CD4-positive, alpha-beta memory T cell (primary cell): ENCODE results near the gene NCR2. TPM values are rescaled to one million over a fixed set of nuclear protein-coding genes. Genes with fewer than 3 reads are reported as not detected.
"Not testable (repeated sequence)": the region's sequence is repeated elsewhere in the genome, so short reads cannot be mapped to it uniquely, and the experiment has no call there.

Experiments
- CTCF ChIA-PET: fragments of 350-600 bp; sonication (Branson Sonifier 250); formaldehyde crosslinking; loops from one replicate; lab custom pipeline; 2021; ENCODE audit warnings: inconsistent platforms; ENCODE audit not compliant: partially characterized antibody; lab: Charles Lee
- POLR2A ChIA-PET: fragments of 350-600 bp; sonication (Branson Sonifier 250); formaldehyde crosslinking; loops from one replicate; lab custom pipeline; 2021; ENCODE audit not compliant: partially characterized antibody; lab: Charles Lee
- DNase-seq, 5 donors: peaks; one replicate each; pipeline versions ENCODE4 v3.0.0 to v3.0.0-alpha.2; 2020 to 2022; ENCODE audit warnings: mixed read lengths in 1 of 5
- H3K27ac ChIP-seq: one replicate; pipeline ENCODE4 v1.7.0; 2013; ENCODE audit warnings: low read depth, low read length
- H3K27me3 ChIP-seq: 2 replicates; pipeline ENCODE4 v1.7.0; 2013; ENCODE audit warnings: mild to moderate bottlenecking, low read length, moderate library complexity; ENCODE audit not compliant: insufficient read depth
- H3K36me3 ChIP-seq: 2 replicates; pipeline ENCODE4 v1.7.0; 2013; ENCODE audit warnings: mild to moderate bottlenecking, low read length, moderate library complexity; ENCODE audit not compliant: insufficient read depth
- H3K4me1 ChIP-seq: 2 replicates; pipeline ENCODE4 v1.7.0; 2013; ENCODE audit warnings: mild to moderate bottlenecking, low read length, moderate library complexity; ENCODE audit not compliant: insufficient read depth
- H3K4me3 ChIP-seq, 2 donors: one replicate each; pipeline ENCODE4 v1.7.0; 2013; ENCODE audit warnings: low read length in 2 of 2, mild to moderate bottlenecking in 1 of 2
- H3K9me3 ChIP-seq, 2 donors: one replicate each; pipeline ENCODE4 v1.7.0; 2013; ENCODE audit warnings: low read length in 2 of 2, control low read depth in 1 of 2; ENCODE audit not compliant: control insufficient read depth in 1 of 2
- H3K27ac Mint-ChIP-seq, 7 donors: one replicate each; pipeline ENCODE4 v1.8.0; 2020 to 2021; ENCODE audit warnings: mixed read lengths in 7 of 7, mild to moderate bottlenecking in 6 of 7, inconsistent platforms in 3 of 7, moderate library complexity in 3 of 7
- H3K27me3 Mint-ChIP-seq, 2 donors: one replicate each; pipeline ENCODE4 v1.8.0; 2020 to 2021; ENCODE audit warnings: mixed read lengths in 2 of 2
- H3K36me3 Mint-ChIP-seq, 2 donors: one replicate each; pipeline ENCODE4 v1.8.0; 2020 to 2021; ENCODE audit warnings: mixed read lengths in 2 of 2, inconsistent platforms in 1 of 2, mild to moderate bottlenecking in 1 of 2
- H3K4me1 Mint-ChIP-seq, 4 donors: one replicate each; pipeline ENCODE4 v1.8.0; 2020 to 2021; ENCODE audit warnings: mixed read lengths in 4 of 4, mild to moderate bottlenecking in 1 of 4
- H3K4me3 Mint-ChIP-seq, 8 donors: one replicate each; pipeline ENCODE4 v1.8.0; 2020 to 2021; ENCODE audit warnings: mixed read lengths in 8 of 8, mild to moderate bottlenecking in 7 of 8, moderate library complexity in 6 of 8, inconsistent platforms in 3 of 8
- H3K9me3 Mint-ChIP-seq, 8 donors: one replicate each; pipeline ENCODE4 v1.8.0; 2020 to 2021; ENCODE audit warnings: mixed read lengths in 8 of 8, mild to moderate bottlenecking in 5 of 8, inconsistent platforms in 3 of 8, moderate library complexity in 1 of 8
- intact Hi-C: fragments of 100-400 bp; cut with micrococcal nuclease; formaldehyde crosslinking; loops from one replicate; pipeline ENCODE4 v1.15.1; 2023
- polyA plus RNA-seq, 2 donors: library from polyadenylated mRNA; unstranded; fragments of 300-500 nt; fragmentation: Illumina TruSeq; gene quantifications; one replicate each; pipeline ENCODE4 v1.2.3, GENCODE V29; 2021
- total RNA-seq, 2 experiments: library from RNA; stranded (reverse); gene quantifications; one replicate each; pipeline ENCODE4 v1.2.3, GENCODE V29; 2021

The NCR2 gene
- total and polyA plus RNA-seq, 4 experiments from 2014 or later: not detected

GRCh38 chr6:41294214-41294872 lies 41.1 kb upstream of the NCR2 start:
- ChIA-PET POLR2A (no interaction called here), CTCF (interaction anchor here (2.8 kb wide), 1 partner anchor 12 kb away, joined by 17 read pairs; no protein-coding TSS in a partner anchor)
- Histone ChIP-seq H3K27me3 (no peaks in the 10 kb centered on the region), H3K36me3 (no peaks in the 10 kb centered on the region), H3K4me1 (peaks cover 12% of the 10 kb centered on the region), H3K9me3 (no peaks in the 10 kb centered on the region), H3K27ac (no peak overlapping the region), H3K4me3 (no peak overlapping the region)
- DNase-seq: no peak
- H3K9me3 Mint-ChIP-seq: peaks cover 0 to 10% (median 0%) of the 10 kb centered on the region in 8 donors
- H3K36me3 Mint-ChIP-seq: no peaks in the 10 kb centered on the region
- H3K27ac Mint-ChIP-seq: no peak overlapping the region
- H3K4me3 Mint-ChIP-seq: no peak overlapping the region
- intact Hi-C loops: no loop called here
- H3K27me3 Mint-ChIP-seq: no peaks in the 10 kb centered on the region
- peaks cover 19 to 29% (median 23%) of the 10 kb centered on the region in 4 donors for H3K4me1 Mint-ChIP-seq

GRCh38 chr6:41297248-41297647 lies 38.2 kb upstream of the NCR2 start:
- H3K36me3 Mint-ChIP-seq, H3K36me3 ChIP-seq, H3K27me3 ChIP-seq, H3K9me3 ChIP-seq, POLR2A ChIA-PET, H3K27ac ChIP-seq, H3K4me3 ChIP-seq, H3K4me3 Mint-ChIP-seq, DNase-seq, H3K27me3 Mint-ChIP-seq, intact Hi-C loops: not testable (repeated sequence)
- Mint-ChIP-seq H3K27ac (peak overlapping the region in 1 of 7 donors; percentile 56), H3K9me3 (peaks cover 0 to 11% (median 2%) of the 10 kb centered on the region in 8 donors), H3K4me1 (peaks cover 27 to 43% (median 33%) of the 10 kb centered on the region in 4 donors)
- CTCF ChIA-PET: interaction anchor here (2.8 kb wide), 1 partner anchor 9 kb away, joined by 17 read pairs; no protein-coding TSS in a partner anchor
- H3K4me1 ChIP-seq: peaks cover 20% of the 10 kb centered on the region

GRCh38 chr6:41298785-41299502 lies 36.5 kb upstream of the NCR2 start:
- no peaks in the 10 kb centered on the region for H3K27me3 ChIP-seq
- Mint-ChIP-seq H3K27ac (peak overlapping the region; percentile 57 to 88 (median 74)), H3K36me3 (no peaks in the 10 kb centered on the region), H3K27me3 (peaks cover 0 to 8% of the 10 kb centered on the region in 2 donors), H3K4me3 (peak overlapping the region in 7 of 8 donors; percentile 34 to 76 (median 62)), H3K4me1 (peaks cover 27 to 43% (median 33%) of the 10 kb centered on the region in 4 donors), H3K9me3 (peaks cover 0 to 11% (median 2%) of the 10 kb centered on the region in 8 donors)
- H3K9me3 ChIP-seq: no peaks in the 10 kb centered on the region
- DNase-seq: peak in 4 of 5 donors; percentile 60 to 71 (median 68)
- POLR2A ChIA-PET: interaction anchor here (0.7 to 1.0 kb wide), 3 partner anchors 20 to 228 kb away, joined by 3 read pairs; no protein-coding TSS in a partner anchor
- no peak overlapping the region for H3K27ac ChIP-seq
- no peak overlapping the region for H3K4me3 ChIP-seq
- H3K4me1 ChIP-seq: peaks cover 20% of the 10 kb centered on the region
- CTCF ChIA-PET: interaction anchor here (1.0 to 2.0 kb wide), 4 partner anchors 9 to 21 kb away, joined by 3 to 13 read pairs (median 6); no protein-coding TSS in a partner anchor
- intact Hi-C loops: loop anchor here (2.0 kb wide), 1 partner anchor 98 kb away; the partner anchor contains the start of gene TREML2
- no peaks in the 10 kb centered on the region for H3K36me3 ChIP-seq

- Histone ChIP-seq H3K27me3 (no peaks in the 10 kb centered on the region), H3K9me3 (no peaks in the 10 kb centered on the region), H3K36me3 (no peaks in the 10 kb centered on the region), H3K4me3 (no peak overlapping the region), H3K4me1 (peaks cover 20% of the 10 kb centered on the region), H3K27ac (no peak overlapping the region)
- DNase-seq: no peak
- Mint-ChIP-seq H3K9me3 (peaks cover 0 to 6% (median 0%) of the 10 kb centered on the region in 8 donors), H3K27me3 (peaks cover 0 to 13% of the 10 kb centered on the region in 2 donors), H3K4me1 (peaks cover 21 to 35% (median 25%) of the 10 kb centered on the region in 4 donors), H3K36me3 (no peaks in the 10 kb centered on the region), H3K27ac (peak overlapping the region in 1 of 7 donors; percentile 36), H3K4me3 (no peak overlapping the region)
- ChIA-PET CTCF (no interaction called here), POLR2A (no interaction called here)
- intact Hi-C loops: no loop called here
Measured at GRCh38 chr6:41302638-41303037, 32.8 kb upstream of the NCR2 start.

GRCh38 chr6:41306187-41306854 lies 29.1 kb upstream of the NCR2 start:
- DNase-seq: peak in 4 of 5 donors; percentile 31 to 43 (median 36)
- ChIA-PET POLR2A (no interaction called here), CTCF (interaction anchor here (0.6 to 9.7 kb wide), 13 partner anchors 9 to 377 kb away, joined by 3 to 135 read pairs (median 4); partner anchors contain the start of gene TREML2)
- Mint-ChIP-seq H3K4me1 (peaks cover 0 to 4% (median under 1%) of the 10 kb centered on the region in 4 donors), H3K27ac (no peak overlapping the region), H3K36me3 (no peaks in the 10 kb centered on the region), H3K9me3 (peaks cover 0 to 2% (median 0%) of the 10 kb centered on the region in 8 donors), H3K27me3 (peaks cover 6 to 17% of the 10 kb centered on the region in 2 donors), H3K4me3 (no peak overlapping the region)
- Histone ChIP-seq H3K36me3 (no peaks in the 10 kb centered on the region), H3K27ac (no peak overlapping the region), H3K4me3 (no peak overlapping the region), H3K9me3 (no peaks in the 10 kb centered on the region), H3K27me3 (peaks cover 3% of the 10 kb centered on the region), H3K4me1 (no peaks in the 10 kb centered on the region)
- intact Hi-C loops: loop anchor here (1.0 to 2.0 kb wide), 2 partner anchors 12 to 376 kb away; no protein-coding TSS in a partner anchor

GRCh38 chr6:41315203-41315602 lies 20.2 kb upstream of the NCR2 start:
- peaks cover 8 to 32% of the 10 kb centered on the region in 2 donors for H3K27me3 Mint-ChIP-seq
- H3K4me3 ChIP-seq: no peak overlapping the region
- H3K4me1 ChIP-seq: peaks cover 7% of the 10 kb centered on the region
- no peaks in the 10 kb centered on the region for H3K9me3 Mint-ChIP-seq
- no peaks in the 10 kb centered on the region for H3K36me3 ChIP-seq
- no peak overlapping the region for H3K27ac Mint-ChIP-seq
- ChIA-PET CTCF (interaction anchor here (1.0 to 1.5 kb wide), 3 partner anchors 9 to 37 kb away, joined by 4 to 12 read pairs (median 4); no protein-coding TSS in a partner anchor), POLR2A (no interaction called here)
- H3K4me3 Mint-ChIP-seq: no peak overlapping the region
- H3K27me3 ChIP-seq: peaks cover 3% of the 10 kb centered on the region
- H3K36me3 Mint-ChIP-seq: no peaks in the 10 kb centered on the region
- intact Hi-C loops: no loop called here
- H3K4me1 Mint-ChIP-seq: peaks cover 2 to 19% (median 10%) of the 10 kb centered on the region in 4 donors
- no peak for DNase-seq
- no peak overlapping the region for H3K27ac ChIP-seq
- no peaks in the 10 kb centered on the region for H3K9me3 ChIP-seq
